ENCODE results near the gene SNAPC3. TPM values are rescaled to one million over a fixed set of nuclear protein-coding genes. Genes with fewer than 3 reads are reported as not detected.

SNAPC3 gene
- total RNA-seq, 4 donors from 2014 or later, result 12.5 to 27.4 (median 17.8) TPM

DNA sequence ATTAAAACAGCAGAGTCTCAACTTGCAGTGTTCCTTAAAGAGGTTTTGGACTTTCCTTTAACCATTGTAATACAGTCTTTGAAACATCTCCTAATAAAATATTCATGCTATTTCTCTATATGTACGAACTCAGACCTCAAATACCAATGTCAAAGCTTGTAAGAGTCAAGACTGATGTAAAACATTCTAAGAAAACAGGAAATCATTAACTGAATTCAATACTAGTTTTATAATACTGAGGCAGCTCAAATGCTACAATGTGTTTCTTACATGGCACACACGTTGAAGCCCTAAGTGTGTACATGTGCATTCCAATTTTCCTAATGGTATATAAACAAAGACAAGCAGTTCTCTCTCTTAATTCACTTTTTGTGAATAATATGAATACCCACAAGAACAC lies 76.5 kb downstream of the SNAPC3 start:
- Histone ChIP-seq H3K4me1 (no peaks in the 10 kb centered on the region), H3K9me3 (no peaks in the 10 kb centered on the region), H3K36me3 (peaks cover 11% of the 10 kb centered on the region), H3K27me3 (no peaks in the 10 kb centered on the region), H3K4me3 (no peak overlapping the region), H3K27ac (no peak overlapping the region)
- TF ChIP-seq CTCF (IDR thresholded peaks at IDR 0.05) (no peak), POLR2AphosphoS5 (IDR thresholded peaks at IDR 0.05) (no peak), EP300 (IDR thresholded peaks at IDR 0.05) (no peak), POLR2A (IDR thresholded peaks at IDR 0.05) (no peak)
- DNase-seq (ENCODE audit: low spot score in 2 of 2), result no peak
- 67% methylated on average over 2 of the region's 2 CpGs for WGBS

- no peak for DNase-seq (ENCODE audit: low spot score in 2 of 2)
- Histone ChIP-seq H3K4me1 (no peaks in the 10 kb centered on the region), H3K9me3 (no peaks in the 10 kb centered on the region), H3K36me3 (peaks cover 26% of the 10 kb centered on the region), H3K27ac (no peak overlapping the region), H3K4me3 (no peak overlapping the region), H3K27me3 (no peaks in the 10 kb centered on the region)
- 71% methylated on average over 6 of the region's 6 CpGs for WGBS
- TF ChIP-seq POLR2A (IDR thresholded peaks at IDR 0.05) (no peak), EP300 (IDR thresholded peaks at IDR 0.05) (no peak), CTCF (IDR thresholded peaks at IDR 0.05) (no peak), POLR2AphosphoS5 (IDR thresholded peaks at IDR 0.05) (no peak)
Observed at GRCh38 chr9:15501179-15501578, 78.5 kb downstream of the SNAPC3 start.

GRCh38 chr9:15501803-15502202 lies 79.1 kb downstream of the SNAPC3 start:
- no peaks in the 10 kb centered on the region for H3K27me3 ChIP-seq
- no peak for TF ChIP-seq POLR2A (IDR thresholded peaks at IDR 0.05)
- no peak for TF ChIP-seq EP300 (IDR thresholded peaks at IDR 0.05)
- no peak for TF ChIP-seq POLR2AphosphoS5 (IDR thresholded peaks at IDR 0.05)
- TF ChIP-seq CTCF (IDR thresholded peaks at IDR 0.05), result no peak
- no peak for DNase-seq (ENCODE audit: low spot score in 2 of 2)

DNA sequence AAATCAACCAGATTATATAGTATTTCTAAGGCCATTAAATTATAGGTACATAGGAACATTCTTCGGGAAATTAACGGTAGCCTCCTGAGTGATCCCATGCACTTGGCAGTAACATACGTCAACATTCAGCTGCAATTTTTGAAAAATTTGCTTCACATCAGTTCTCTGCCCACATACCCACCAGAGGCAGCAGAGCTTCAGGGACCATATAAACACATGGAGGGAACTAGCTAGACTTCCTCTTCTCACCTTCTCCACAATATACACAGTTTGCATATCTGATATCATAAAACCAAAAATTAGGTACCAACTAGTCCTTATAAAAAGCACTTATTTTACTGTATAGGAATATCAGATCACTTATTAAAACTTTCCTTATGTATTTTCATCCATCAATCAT lies 83.2 kb downstream of the SNAPC3 start:
- no peak overlapping the region for H3K27ac ChIP-seq
- H3K4me3 ChIP-seq, result no peak overlapping the region
- 89% methylated on average over 3 of the region's 3 CpGs for WGBS
- TF ChIP-seq POLR2AphosphoS5 (IDR thresholded peaks at IDR 0.05), result no peak
- TF ChIP-seq EP300 (IDR thresholded peaks at IDR 0.05), result no peak
- TF ChIP-seq POLR2A (IDR thresholded peaks at IDR 0.05), result no peak
- no peak for TF ChIP-seq CTCF (IDR thresholded peaks at IDR 0.05)
- H3K27me3 ChIP-seq, result no peaks in the 10 kb centered on the region
- peaks cover 16% of the 10 kb centered on the region for H3K4me1 ChIP-seq
- no peak for DNase-seq (ENCODE audit: low spot score in 2 of 2)
- no peaks in the 10 kb centered on the region for H3K9me3 ChIP-seq
- H3K36me3 ChIP-seq, result peaks cover 35% of the 10 kb centered on the region

More at GRCh38 chr9:15501803-15502202, 79.1 kb downstream of the SNAPC3 start:
- Histone ChIP-seq H3K4me1 (no peaks in the 10 kb centered on the region), H3K4me3 (no peak overlapping the region), H3K27ac (no peak overlapping the region), H3K36me3 (peaks cover 31% of the 10 kb centered on the region), H3K9me3 (no peaks in the 10 kb centered on the region)
- WGBS, result 86% methylated on average over 5 of the region's 5 CpGs

DNA sequence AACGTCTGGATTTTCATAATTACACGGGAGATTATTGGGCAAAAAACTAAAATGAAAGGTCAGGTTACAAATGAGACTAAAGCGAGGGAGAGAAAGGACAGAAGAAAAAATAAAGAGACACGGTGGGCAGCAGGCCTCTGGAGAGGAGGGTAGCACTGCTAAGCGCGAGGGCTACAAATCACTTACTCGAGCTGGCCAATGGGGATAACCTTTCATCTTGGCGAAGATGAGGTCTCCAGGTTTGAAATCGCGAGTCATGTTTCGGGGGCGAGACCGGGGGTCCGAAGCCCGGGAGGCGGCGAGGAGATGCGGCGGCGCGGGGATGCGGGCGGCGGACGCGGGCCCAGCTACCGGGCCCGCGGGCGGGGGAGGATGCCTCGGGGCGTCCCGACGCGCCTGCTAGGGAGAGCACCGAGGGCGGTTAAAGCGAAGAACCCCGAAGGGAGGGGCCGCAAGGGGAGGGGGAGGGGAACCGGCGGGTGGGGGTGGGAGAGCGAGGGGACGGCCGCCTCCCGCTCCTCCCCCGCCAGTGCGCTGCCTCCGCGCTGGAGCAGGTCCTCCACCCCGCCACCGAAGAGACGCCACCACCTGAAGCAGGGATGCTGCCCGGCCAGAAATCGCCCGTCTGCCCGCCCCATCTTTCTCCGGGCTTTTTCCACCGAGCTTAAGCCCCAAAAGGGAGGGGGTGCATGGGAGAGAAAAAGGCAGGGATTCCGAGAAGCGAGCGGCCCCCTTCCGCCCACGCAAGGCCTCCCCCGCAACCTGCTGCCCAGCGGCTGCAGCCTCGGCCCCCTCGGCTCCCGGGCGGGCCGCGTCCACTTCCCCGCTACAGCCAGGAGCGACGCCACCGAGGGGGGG lies 87.5 kb downstream of the SNAPC3 start:
- Histone ChIP-seq H3K27me3 (no peaks in the 10 kb centered on the region), H3K4me1 (peaks cover 22% of the 10 kb centered on the region), H3K4me3 (peak overlapping the region; percentile 85), H3K9me3 (no peaks in the 10 kb centered on the region), H3K27ac (peak overlapping the region; percentile 75), H3K36me3 (peaks cover 18% of the 10 kb centered on the region)
- TF ChIP-seq CTCF (IDR thresholded peaks at IDR 0.05), result no peak
- TF ChIP-seq POLR2AphosphoS5 (IDR thresholded peaks at IDR 0.05), result no peak
- no peak for TF ChIP-seq EP300 (IDR thresholded peaks at IDR 0.05)
- no peak for TF ChIP-seq POLR2A (IDR thresholded peaks at IDR 0.05)
- WGBS, result under 1% methylated on average over 60 of the region's 76 CpGs
- no peak for DNase-seq (ENCODE audit: low spot score in 2 of 2)

Data from suprapubic skin (tissue), 4 donors.